H9 (cell line): Measurements from ENCODE around the gene ASCC2. TPM values are rescaled to one million over a fixed set of nuclear protein-coding genes. Genes with fewer than 3 reads are reported as not detected.
A peak's percentile ranks its signal among the peaks of the same experiment; 100 is the strongest.

ENCODE experiments used
- DNase-seq: peaks from one replicate; pipeline ENCODE4 v3.0.0-alpha.2; 2017
- H2AFZ ChIP-seq: one replicate; pipeline ENCODE4 v1.6.1; 2013; ENCODE audit warnings: mild to moderate bottlenecking, low read length, control low read depth, moderate library complexity
- H2AK5ac ChIP-seq: 2 replicates; pipeline ENCODE4 v1.6.1; 2013; ENCODE audit warnings: low read length, control low read depth, mixed read lengths; ENCODE audit not compliant: insufficient read length
- H2BK120ac ChIP-seq: one replicate; pipeline ENCODE4 v1.6.1; 2013; ENCODE audit warnings: low read depth, mild to moderate bottlenecking, low read length, control low read depth, inconsistent platforms; ENCODE audit not compliant: poor library complexity, severe bottlenecking
- H2BK12ac ChIP-seq: 2 replicates; pipeline ENCODE4 v1.6.1; 2013; ENCODE audit warnings: low read length, control low read depth, mixed read lengths, low read depth; ENCODE audit not compliant: insufficient read length
- H2BK15ac ChIP-seq: 2 replicates; pipeline ENCODE4 v1.6.1; 2013; ENCODE audit warnings: low read depth, low read length, control low read depth
- H2BK20ac ChIP-seq: one replicate; pipeline ENCODE4 v1.6.1; 2013; ENCODE audit warnings: low read depth, mild to moderate bottlenecking, low read length, control low read depth, inconsistent platforms; ENCODE audit not compliant: poor library complexity, severe bottlenecking
- H2BK5ac ChIP-seq: 2 replicates; pipeline ENCODE4 v1.6.1; 2013; ENCODE audit warnings: low read length, control low read depth, mixed read lengths; ENCODE audit not compliant: insufficient read length
- H3K14ac ChIP-seq: 2 replicates; pipeline ENCODE4 v1.6.1; 2013; ENCODE audit warnings: low read length, control low read depth; ENCODE audit not compliant: insufficient read depth
- H3K18ac ChIP-seq: 2 replicates; pipeline ENCODE4 v1.6.1; 2013; ENCODE audit warnings: low read depth, mild to moderate bottlenecking, mixed read lengths, low read length, control low read depth; ENCODE audit not compliant: insufficient read length
- H3K23ac ChIP-seq: 2 replicates; pipeline ENCODE4 v1.6.1; 2013; ENCODE audit warnings: low read length, control low read depth, mixed read lengths, low read depth; ENCODE audit not compliant: insufficient read length
- H3K23me2 ChIP-seq: 2 replicates; pipeline ENCODE4 v1.6.1; 2013; ENCODE audit warnings: low read depth, mild to moderate bottlenecking, mixed read lengths, low read length, control low read depth; ENCODE audit not compliant: insufficient read length, poor library complexity, severe bottlenecking
- H3K27ac ChIP-seq: 2 replicates; pipeline ENCODE4 v1.5.1; 2013; ENCODE audit warnings: low read length, control low read depth, mixed read lengths, low read depth; ENCODE audit not compliant: insufficient read length
- H3K27me3 ChIP-seq: 2 replicates; pipeline ENCODE4 v1.6.1; 2013; ENCODE audit warnings: low read length, control low read depth, inconsistent platforms; ENCODE audit not compliant: insufficient read depth
- H3K4ac ChIP-seq: 2 replicates; pipeline ENCODE4 v1.6.1; 2013; ENCODE audit warnings: low read depth, mild to moderate bottlenecking, control low read depth, inconsistent platforms, low read length, moderate library complexity
- H3K4me1 ChIP-seq: 2 replicates; pipeline ENCODE4 v1.6.1; 2013; ENCODE audit warnings: low read length, control low read depth, inconsistent platforms; ENCODE audit not compliant: insufficient read depth
- H3K4me2 ChIP-seq: 2 replicates; pipeline ENCODE4 v1.6.1; 2013; ENCODE audit warnings: low read length, control low read depth, mixed read lengths; ENCODE audit not compliant: insufficient read length, insufficient read depth
- H3K56ac ChIP-seq: 2 replicates; pipeline ENCODE4 v1.6.1; 2013; ENCODE audit warnings: low read depth, mild to moderate bottlenecking, mixed read lengths, low read length, control low read depth; ENCODE audit not compliant: insufficient read length
- H3K79me1 ChIP-seq: 2 replicates; pipeline ENCODE4 v1.6.1; 2013; ENCODE audit warnings: low read depth, mild to moderate bottlenecking, moderate library complexity, low read length, control low read depth, inconsistent platforms; ENCODE audit not compliant: insufficient read depth, poor library complexity, severe bottlenecking
- H3K79me2 ChIP-seq: 2 replicates; pipeline ENCODE4 v1.6.1; 2013; ENCODE audit warnings: low read length, control low read depth, inconsistent platforms; ENCODE audit not compliant: insufficient read depth
- H3K9ac ChIP-seq: 2 replicates; pipeline ENCODE4 v1.6.1; 2013; ENCODE audit warnings: low read length, control low read depth, mixed read lengths; ENCODE audit not compliant: insufficient read length; ENCODE audit errors: extremely low read depth
- H3K9me3 ChIP-seq: one replicate; pipeline ENCODE4 v1.6.1; 2013; ENCODE audit warnings: low read depth, low read length, inconsistent platforms; ENCODE audit not compliant: control insufficient read depth
- H3T11ph ChIP-seq: one replicate; pipeline ENCODE4 v1.6.1; 2013; ENCODE audit warnings: mild to moderate bottlenecking, low read length, control low read depth, inconsistent platforms
- H4K20me1 ChIP-seq: one replicate; pipeline ENCODE4 v1.6.1; 2013; ENCODE audit not compliant: control insufficient read depth, insufficient read length, insufficient read depth
- H4K5ac ChIP-seq: 2 replicates; pipeline ENCODE4 v1.6.1; 2013; ENCODE audit warnings: low read depth, mild to moderate bottlenecking, mixed read lengths, low read length, control low read depth; ENCODE audit not compliant: insufficient read length
- H4K8ac ChIP-seq: replicated peaks from 2 replicates; pipeline ENCODE4 v1.6.1; 2013; ENCODE audit warnings: low read length, control low read depth, mixed read lengths, low read depth; ENCODE audit not compliant: insufficient read length
- H4K91ac ChIP-seq: 2 replicates; pipeline ENCODE4 v1.6.1; 2013; ENCODE audit warnings: low read depth, mild to moderate bottlenecking, moderate library complexity, mixed read lengths, low read length, control low read depth; ENCODE audit not compliant: insufficient read length
- H3K27ac Mint-ChIP-seq, 3 experiments: 2 replicates in 2 of 3; 3 replicates in 1 of 3; pipeline ENCODE4 v1.8.0; 2020 to 2021; ENCODE audit warnings: mixed read lengths in 3 of 3, mild to moderate bottlenecking in 1 of 3, moderate library complexity in 1 of 3
- H3K27me3 Mint-ChIP-seq: 2 replicates; pipeline ENCODE4 v1.8.0; 2021; ENCODE audit warnings: low read depth, mild to moderate bottlenecking, moderate library complexity, mixed read lengths
- H3K36me3 Mint-ChIP-seq, 3 experiments: 2 replicates in 2 of 3; 3 replicates in 1 of 3; pipeline ENCODE4 v1.8.0; 2020 to 2021; ENCODE audit warnings: low read depth in 3 of 3, mixed read lengths in 3 of 3; ENCODE audit not compliant: insufficient read depth in 1 of 3
- H3K4me1 Mint-ChIP-seq, 2 experiments: 2 replicates each; pipeline ENCODE4 v1.8.0; 2020; ENCODE audit warnings: mixed read lengths in 2 of 2
- H3K4me3 Mint-ChIP-seq, 2 experiments: 2 replicates in 1 of 2; 3 replicates in 1 of 2; pipeline ENCODE4 v1.8.0; 2020 to 2021; ENCODE audit warnings: mild to moderate bottlenecking in 2 of 2, mixed read lengths in 2 of 2, moderate library complexity in 1 of 2
- H3K9me3 Mint-ChIP-seq, 2 experiments: 2 replicates in 1 of 2; 3 replicates in 1 of 2; pipeline ENCODE4 v1.8.0; 2020; ENCODE audit warnings: mild to moderate bottlenecking in 2 of 2, mixed read lengths in 2 of 2, moderate library complexity in 1 of 2
- CTCF ChIP-seq: fragments of 200-600 bp; sonication (generic); conservative IDR thresholded peaks from 3 replicates; pipeline ENCODE4 v1.8.0; 2021; ENCODE audit warnings: antibody characterized with exemption, mild to moderate bottlenecking
- WGBS: extraction: QIAGEN DNeasy Blood & Tissue Kit; methylation state at CpG from one replicate; pipeline ENCODE4 v1.1.7; 2013; ENCODE audit warnings: missing lambda C conversion rate, low lambda C conversion rate, mixed read lengths; ENCODE audit not compliant: insufficient read length; ENCODE audit errors: extremely low coverage; 5-methylcytosine and 5-hydroxymethylcytosine counted together
- total RNA-seq: library from RNA; stranded (reverse); gene quantifications from 2 replicates; pipeline ENCODE4 v1.2.1, GENCODE V29; 2021

The ASCC2 gene
- total RNA-seq, 1 experiment from 2014 or later, result 48.2 TPM

DNA sequence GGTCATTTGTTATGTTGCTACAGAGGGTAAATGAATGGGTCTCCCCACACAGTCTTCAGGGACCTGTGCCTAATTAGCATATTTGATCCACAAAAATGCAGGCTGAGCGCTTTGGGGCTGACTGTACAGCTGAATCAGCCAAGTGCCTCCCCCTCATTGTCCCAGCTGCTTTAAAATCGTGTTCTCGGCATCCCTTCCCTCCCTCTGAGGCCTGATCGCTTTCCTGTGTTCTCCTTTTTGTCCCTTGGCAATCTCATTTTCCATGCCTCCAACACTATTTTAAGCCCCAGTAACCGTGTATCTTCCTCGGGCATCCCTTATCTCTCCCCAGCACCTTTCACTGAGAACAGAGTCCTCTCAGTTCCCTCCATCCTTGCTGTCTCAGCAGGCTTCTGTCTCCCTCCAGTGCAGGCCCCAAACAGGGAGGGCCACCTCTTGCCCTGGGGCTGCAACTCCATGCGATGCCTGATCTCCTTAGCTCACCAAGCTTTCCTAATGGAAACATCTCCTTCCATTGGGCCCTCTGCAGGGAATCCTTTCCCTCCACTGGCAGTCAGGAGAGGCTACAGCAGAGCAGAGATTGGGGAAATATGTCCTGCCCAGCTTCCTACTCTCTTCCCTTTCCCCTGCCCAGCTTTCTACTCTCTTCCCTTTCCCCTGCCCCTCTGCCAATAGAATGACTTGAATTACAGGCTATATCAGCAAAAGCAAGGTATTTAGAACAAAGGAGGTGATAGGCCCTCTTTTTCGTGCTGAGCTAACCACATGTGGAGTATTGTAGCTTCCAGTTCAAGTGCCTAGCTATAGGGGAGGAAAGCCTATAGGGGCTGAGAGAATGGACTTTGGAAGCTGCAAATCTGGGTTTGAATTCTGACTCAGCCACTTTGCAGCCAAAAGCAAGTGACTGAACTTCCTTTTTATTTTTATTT lies 57.1 kb downstream of the ASCC2 start:
- WGBS, result no CpG with 5 or more reads among the region's 8 CpGs
- H3T11ph ChIP-seq, result no peak overlapping the region
- H3K23me2 ChIP-seq, result no peaks in the 10 kb centered on the region
- H3K79me1 ChIP-seq, result no peaks in the 10 kb centered on the region
- DNase-seq, result no peak
- no peaks in the 10 kb centered on the region for H3K4me1 ChIP-seq
- H2BK15ac ChIP-seq, result no peak overlapping the region
- no peaks in the 10 kb centered on the region for H4K20me1 ChIP-seq
- no peak overlapping the region for H2BK12ac ChIP-seq
- H3K36me3 Mint-ChIP-seq, result no peaks in the 10 kb centered on the region
- no peak overlapping the region for H2BK20ac ChIP-seq
- H3K4ac ChIP-seq, result no peak overlapping the region
- no peak overlapping the region for H4K5ac ChIP-seq
- H3K23ac ChIP-seq, result no peak overlapping the region
- TF ChIP-seq CTCF, result no peak
- H3K18ac ChIP-seq, result no peak overlapping the region
- no peak overlapping the region for H3K56ac ChIP-seq
- H4K91ac ChIP-seq, result no peak overlapping the region
- H3K9me3 Mint-ChIP-seq, result no peaks in the 10 kb centered on the region
- H3K4me1 Mint-ChIP-seq, result peaks cover 11 to 25% of the 10 kb centered on the region in 2 experiments
- H3K9me3 ChIP-seq, result no peaks in the 10 kb centered on the region
- no peak overlapping the region for H4K8ac ChIP-seq
- H3K27me3 ChIP-seq, result no peaks in the 10 kb centered on the region
- H2BK120ac ChIP-seq, result no peak overlapping the region
- peak overlapping the region; percentile 34; the same call in 1 of the 2 replicates for H3K14ac ChIP-seq
- H3K79me2 ChIP-seq, result no peaks in the 10 kb centered on the region
- no peak overlapping the region for H2AK5ac ChIP-seq
- H2AFZ ChIP-seq, result no peak overlapping the region
- H3K9ac ChIP-seq, result no peak overlapping the region
- H3K27ac Mint-ChIP-seq, result no peak overlapping the region; a peak in 1 of 7 replicates
- H2BK5ac ChIP-seq, result no peak overlapping the region
- H3K4me2 ChIP-seq, result no peak overlapping the region
- H3K4me3 Mint-ChIP-seq, result no peak overlapping the region
- peaks cover 2% of the 10 kb centered on the region for H3K27me3 Mint-ChIP-seq
- H3K27ac ChIP-seq, result no peak overlapping the region
